HUES6 (cell line): ENCODE results near the gene ARFGEF2.

Experiments
- H3K27ac ChIP-seq: 2 replicates; pipeline ENCODE4 v1.7.0; 2013; ENCODE audit warnings: low read depth, mild to moderate bottlenecking, low read length, inconsistent platforms
- H3K27me3 ChIP-seq: 2 replicates; pipeline ENCODE4 v1.6.1; 2013; ENCODE audit warnings: low read length; ENCODE audit not compliant: control insufficient read depth, insufficient read depth
- H3K36me3 ChIP-seq: 2 replicates; pipeline ENCODE4 v1.6.1; 2013; ENCODE audit warnings: low read length; ENCODE audit not compliant: control insufficient read depth, insufficient read depth
- H3K4me1 ChIP-seq: 2 replicates; pipeline ENCODE4 v1.6.1; 2013; ENCODE audit warnings: low read length; ENCODE audit not compliant: control insufficient read depth, insufficient read depth
- H3K4me3 ChIP-seq: 2 replicates; pipeline ENCODE4 v1.5.1; 2013; ENCODE audit warnings: low read depth, low read length
- H3K9ac ChIP-seq: one replicate; pipeline ENCODE4 v1.6.1; 2013; ENCODE audit warnings: mild to moderate bottlenecking, low read length
- H3K9me3 ChIP-seq: 2 replicates; pipeline ENCODE4 v1.6.1; 2013; ENCODE audit warnings: low read depth, low read length; ENCODE audit not compliant: control insufficient read depth, insufficient read depth

ARFGEF2 gene

DNA sequence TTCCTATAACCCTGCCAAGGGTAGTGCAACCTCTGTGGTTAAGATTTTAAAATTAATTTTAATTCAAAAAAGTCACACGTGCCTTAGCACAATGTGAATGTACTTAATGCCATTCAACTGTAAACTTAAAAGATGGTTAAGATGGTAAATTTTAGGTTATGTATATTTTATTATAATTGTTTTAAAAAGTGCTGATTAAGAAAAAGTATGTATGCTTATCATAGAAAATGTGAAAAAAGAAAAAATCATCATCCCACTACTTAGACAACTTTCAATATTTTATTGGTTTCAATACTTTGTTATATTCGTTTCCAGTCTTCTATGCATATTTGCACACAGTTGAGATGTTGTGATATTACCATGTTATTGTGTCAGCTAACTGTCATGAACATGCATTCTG lies 18.7 kb downstream of the ARFGEF2 start:
- Histone ChIP-seq H3K27me3 (no peaks in the 10 kb centered on the region), H3K27ac (no peak overlapping the region), H3K4me3 (no peak overlapping the region), H3K9me3 (no peaks in the 10 kb centered on the region), H3K36me3 (peaks cover 28% of the 10 kb centered on the region), H3K4me1 (0 out of 2 replicates have a peak, but pooled peaks cover 3% of the 10 kb centered on the region), H3K9ac (no peak overlapping the region)

DNA sequence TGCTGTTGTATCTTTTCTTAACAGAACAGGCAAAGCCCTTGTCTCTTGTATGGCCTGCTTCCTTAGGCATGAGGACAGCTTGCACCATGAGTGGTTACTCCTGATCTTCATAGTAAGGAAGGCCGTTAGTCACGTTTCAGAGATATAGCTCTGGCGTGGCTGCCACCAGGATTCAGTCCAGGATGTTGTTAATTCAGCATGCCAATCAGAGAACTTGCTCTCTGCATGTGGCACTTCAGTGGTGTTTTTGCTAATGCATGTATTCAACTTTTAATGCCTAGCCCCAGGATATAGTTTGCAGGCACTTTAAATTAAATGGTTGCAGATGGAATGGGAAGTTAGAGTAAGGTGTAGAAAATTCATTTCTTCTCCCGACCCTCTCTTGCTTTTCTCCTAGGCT lies 20.0 kb downstream of the ARFGEF2 start:
- Histone ChIP-seq H3K27ac (no peak overlapping the region), H3K4me3 (no peak overlapping the region), H3K36me3 (peaks cover 30% of the 10 kb centered on the region)

GRCh38 chr20:48942730-48943129 lies 21.2 kb downstream of the ARFGEF2 start:
- Histone ChIP-seq H3K4me1 (0 out of 2 replicates have a peak, but pooled peaks cover 3% of the 10 kb centered on the region), H3K36me3 (peaks cover 30% of the 10 kb centered on the region), H3K9me3 (no peaks in the 10 kb centered on the region), H3K9ac (no peak overlapping the region), H3K4me3 (no peak overlapping the region), H3K27me3 (no peaks in the 10 kb centered on the region), H3K27ac (no peak overlapping the region)

More for the DNA sequence above, 20.0 kb downstream of the ARFGEF2 start:
- Histone ChIP-seq H3K4me1 (0 out of 2 replicates have a peak, but pooled peaks cover 3% of the 10 kb centered on the region), H3K27me3 (no peaks in the 10 kb centered on the region), H3K9ac (no peak overlapping the region), H3K9me3 (no peaks in the 10 kb centered on the region)

GRCh38 chr20:48944663-48945297 lies 23.3 kb downstream of the ARFGEF2 start:
- Histone ChIP-seq H3K9ac (no peak overlapping the region), H3K36me3 (peaks cover 45% of the 10 kb centered on the region), H3K4me3 (no peak overlapping the region), H3K4me1 (0 out of 2 replicates have a peak, but pooled peaks cover 3% of the 10 kb centered on the region), H3K27me3 (no peaks in the 10 kb centered on the region), H3K9me3 (no peaks in the 10 kb centered on the region), H3K27ac (no peak overlapping the region)

DNA sequence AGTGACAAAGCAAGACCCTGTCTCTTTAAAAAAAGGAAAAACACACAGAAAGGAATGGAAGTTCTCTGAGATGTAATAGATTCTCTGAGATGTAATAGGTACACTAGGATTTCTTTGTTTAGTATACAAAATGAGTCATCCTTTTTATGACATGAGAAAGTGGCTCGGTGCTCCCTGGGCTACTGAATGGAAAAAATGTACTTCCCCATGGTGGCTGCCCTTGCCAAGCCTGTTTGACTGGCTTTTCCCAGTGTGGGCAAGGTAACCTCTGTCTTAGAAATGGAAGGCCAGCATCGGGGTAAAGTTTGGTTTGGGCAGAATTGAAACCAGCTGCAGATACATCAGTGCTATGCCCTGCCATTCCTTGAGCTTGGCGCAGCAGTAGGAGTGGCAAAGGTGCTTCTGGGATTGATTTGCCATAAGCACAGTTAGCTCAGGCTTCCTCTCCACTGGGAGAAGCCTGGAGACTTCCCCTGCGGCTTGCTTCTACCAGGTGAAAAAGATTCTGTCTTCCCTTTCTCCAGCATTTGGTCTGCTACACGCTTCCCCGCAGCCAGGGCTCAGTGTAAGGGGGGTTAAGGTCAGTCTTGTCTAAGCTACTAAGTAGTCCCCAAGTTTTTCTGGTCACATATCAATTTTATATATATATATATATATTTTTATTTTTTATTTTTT lies 24.5 kb downstream of the ARFGEF2 start:
- H3K4me3 ChIP-seq: no peak overlapping the region
- no peak overlapping the region for H3K9ac ChIP-seq
- H3K27ac ChIP-seq: no peak overlapping the region
- H3K9me3 ChIP-seq: no peaks in the 10 kb centered on the region
- H3K4me1 ChIP-seq: 0 out of 2 replicates have a peak, but pooled peaks cover 3% of the 10 kb centered on the region
- H3K27me3 ChIP-seq: no peaks in the 10 kb centered on the region
- peaks cover 54% of the 10 kb centered on the region for H3K36me3 ChIP-seq

DNA sequence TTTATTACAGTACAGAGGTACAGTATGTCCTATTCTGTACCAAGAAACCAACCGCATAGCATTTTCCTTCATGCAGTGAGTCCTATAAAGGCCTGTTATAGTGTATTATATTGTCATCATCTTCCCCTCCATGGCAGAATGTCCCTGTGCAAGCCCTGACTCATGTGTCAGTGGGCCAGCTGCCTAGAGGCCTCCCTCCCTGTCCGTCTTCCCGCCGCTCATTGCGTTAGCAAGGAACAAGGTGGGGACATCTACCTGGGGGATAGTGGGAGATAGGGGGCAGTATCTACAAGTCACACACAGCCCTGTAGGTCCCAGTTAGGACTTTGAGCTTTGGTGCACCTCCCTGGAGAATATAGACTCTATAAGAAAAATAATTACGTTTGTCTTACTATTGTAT lies 27.1 kb downstream of the ARFGEF2 start:
- Histone ChIP-seq H3K9me3 (no peaks in the 10 kb centered on the region), H3K4me3 (no peak overlapping the region), H3K27me3 (no peaks in the 10 kb centered on the region), H3K27ac (no peak overlapping the region), H3K9ac (no peak overlapping the region), H3K36me3 (peaks cover 58% of the 10 kb centered on the region), H3K4me1 (no peaks in the 10 kb centered on the region)

DNA sequence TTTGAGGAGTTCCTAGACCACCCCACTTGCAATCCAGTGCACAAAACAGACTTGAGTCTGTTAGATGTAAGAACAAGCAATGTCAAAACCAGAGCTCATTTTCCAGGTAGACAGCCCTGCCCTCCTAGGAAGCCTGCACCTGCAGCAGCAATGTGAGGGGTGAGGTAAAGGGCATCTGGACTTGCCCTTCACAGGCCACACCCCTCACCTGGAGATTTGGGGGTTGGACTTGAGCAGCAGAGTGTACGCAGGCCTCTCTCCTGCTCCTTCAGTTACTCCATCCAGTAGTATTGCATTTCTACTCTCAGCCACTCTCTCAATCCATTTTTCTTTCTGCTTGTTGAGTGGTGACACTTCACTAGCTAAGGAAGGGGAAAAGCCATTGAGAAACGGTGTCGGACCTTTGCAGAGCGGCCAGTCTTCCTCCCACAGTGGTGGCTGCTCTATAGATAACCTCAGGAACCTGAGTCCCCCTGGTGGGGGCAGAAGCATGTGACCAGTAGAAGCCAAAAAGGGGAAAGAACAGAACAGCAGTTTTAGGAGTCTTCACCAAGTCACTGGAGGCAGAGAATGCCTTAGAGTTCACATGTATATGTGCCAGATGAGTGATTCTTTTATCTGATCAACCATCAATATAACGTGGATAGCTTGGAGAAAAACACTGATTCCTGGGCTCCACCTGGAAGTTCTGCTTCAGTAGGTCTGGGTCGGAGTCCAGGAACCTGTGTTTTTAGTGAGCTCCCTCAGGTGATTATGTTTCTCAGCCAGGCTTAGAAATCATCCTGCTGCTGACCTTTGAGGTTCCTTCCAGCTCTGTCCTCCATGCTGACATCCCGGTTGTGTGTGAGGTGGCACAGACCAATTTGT lies 28.0 kb downstream of the ARFGEF2 start:
- no peaks in the 10 kb centered on the region for H3K9me3 ChIP-seq
- no peak overlapping the region for H3K27ac ChIP-seq
- H3K4me3 ChIP-seq: no peak overlapping the region
- H3K9ac ChIP-seq: no peak overlapping the region
- peaks cover 63% of the 10 kb centered on the region for H3K36me3 ChIP-seq
- no peaks in the 10 kb centered on the region for H3K4me1 ChIP-seq
- H3K27me3 ChIP-seq: no peaks in the 10 kb centered on the region

DNA sequence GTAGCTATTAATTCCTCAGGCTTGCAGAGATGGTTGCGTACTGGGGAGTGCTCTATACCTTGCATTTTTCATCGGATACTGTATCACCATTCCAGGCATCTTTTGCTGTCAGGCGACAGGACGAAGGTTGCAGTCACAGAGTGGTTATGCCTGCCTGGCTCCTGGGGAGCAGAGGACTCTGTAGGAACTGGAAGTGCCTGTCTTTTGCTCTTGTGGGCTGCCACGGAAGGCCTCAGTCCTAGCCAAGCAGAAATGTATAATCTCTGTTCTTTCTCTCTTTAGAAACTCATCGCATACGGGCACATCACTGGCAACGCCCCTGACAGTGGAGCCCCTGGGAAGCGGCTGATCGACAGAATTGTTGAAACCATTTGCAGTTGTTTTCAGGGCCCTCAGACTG lies 29.5 kb downstream of the ARFGEF2 start:
- Histone ChIP-seq H3K4me1 (no peaks in the 10 kb centered on the region), H3K36me3 (peaks cover 70% of the 10 kb centered on the region), H3K9ac (no peak overlapping the region), H3K4me3 (no peak overlapping the region), H3K27ac (no peak overlapping the region), H3K27me3 (no peaks in the 10 kb centered on the region), H3K9me3 (no peaks in the 10 kb centered on the region)

GRCh38 chr20:48951646-48952045 lies 30.1 kb downstream of the ARFGEF2 start:
- Histone ChIP-seq H3K9me3 (no peaks in the 10 kb centered on the region), H3K27me3 (no peaks in the 10 kb centered on the region), H3K4me1 (no peaks in the 10 kb centered on the region), H3K27ac (no peak overlapping the region), H3K36me3 (peaks cover 76% of the 10 kb centered on the region), H3K9ac (no peak overlapping the region), H3K4me3 (no peak overlapping the region)

DNA sequence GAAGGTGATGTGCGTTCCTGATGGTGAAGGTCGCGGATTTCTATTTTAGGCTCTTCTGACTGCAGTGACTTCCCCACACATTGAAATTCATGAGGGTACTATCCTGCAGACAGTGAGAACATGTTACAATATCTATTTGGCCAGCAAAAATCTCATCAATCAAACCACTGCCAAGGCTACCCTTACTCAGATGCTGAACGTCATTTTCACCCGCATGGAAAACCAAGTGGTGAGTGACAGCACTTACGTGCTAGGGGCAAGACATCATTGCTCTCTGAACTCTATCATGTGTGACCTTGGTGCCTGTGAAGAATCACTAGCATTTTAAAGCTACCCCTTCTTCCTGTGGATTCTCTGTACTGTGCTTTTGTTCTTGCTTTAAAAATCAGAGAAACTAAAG lies 31.1 kb downstream of the ARFGEF2 start:
- no peaks in the 10 kb centered on the region for H3K9me3 ChIP-seq
- H3K27ac ChIP-seq: no peak overlapping the region
- H3K9ac ChIP-seq: no peak overlapping the region
- peaks cover 86% of the 10 kb centered on the region for H3K36me3 ChIP-seq
- H3K4me1 ChIP-seq: no peaks in the 10 kb centered on the region
- H3K4me3 ChIP-seq: no peak overlapping the region
- H3K27me3 ChIP-seq: no peaks in the 10 kb centered on the region

DNA sequence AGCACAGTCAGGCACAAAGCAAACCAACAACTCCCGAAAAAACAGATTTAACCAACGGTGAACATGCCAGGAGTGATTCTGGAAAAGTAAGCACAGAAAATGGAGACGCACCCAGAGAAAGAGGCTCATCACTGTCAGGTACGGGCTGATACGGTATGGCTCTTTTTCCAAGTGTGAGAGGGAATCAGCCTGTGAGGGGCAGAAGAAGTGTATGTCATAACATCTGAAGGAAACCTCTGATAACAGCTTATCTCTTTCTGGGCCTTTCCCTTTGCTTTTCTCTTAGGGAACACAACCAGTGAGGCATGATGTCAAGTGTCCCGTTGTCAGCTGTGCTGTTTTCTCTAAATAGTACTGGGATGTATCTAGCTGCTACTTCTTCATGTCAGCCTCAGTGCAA lies 32.1 kb downstream of the ARFGEF2 start:
- H3K27ac ChIP-seq: no peak overlapping the region
- H3K4me1 ChIP-seq: no peaks in the 10 kb centered on the region
- peaks cover 87% of the 10 kb centered on the region for H3K36me3 ChIP-seq
- H3K4me3 ChIP-seq: no peak overlapping the region
- H3K9ac ChIP-seq: no peak overlapping the region
- H3K9me3 ChIP-seq: no peaks in the 10 kb centered on the region
- no peaks in the 10 kb centered on the region for H3K27me3 ChIP-seq
